Ectodermal cell (in vitro differentiated cells): ENCODE data around the gene KSR1.

Source experiments
- H3K27ac ChIP-seq: 2 replicates; pipeline ENCODE4 v1.7.0; 2013; ENCODE audit warnings: mild to moderate bottlenecking, low read depth, low read length; ENCODE audit not compliant: insufficient read depth, poor library complexity, severe bottlenecking
- H3K27me3 ChIP-seq: 2 replicates; pipeline ENCODE4 v1.7.0; 2013; ENCODE audit warnings: mild to moderate bottlenecking, low read length; ENCODE audit not compliant: insufficient read depth, control insufficient read depth, poor library complexity, severe bottlenecking
- H3K36me3 ChIP-seq: one replicate; pipeline ENCODE4 v1.7.0; 2013; ENCODE audit warnings: low read length; ENCODE audit not compliant: control insufficient read depth, insufficient read depth
- H3K4me1 ChIP-seq: one replicate; pipeline ENCODE4 v1.7.0; 2013; ENCODE audit warnings: low read length; ENCODE audit not compliant: control insufficient read depth, insufficient read depth
- H3K4me3 ChIP-seq: 2 replicates; pipeline ENCODE4 v1.7.0; 2013; ENCODE audit warnings: low read depth, low read length, control low read depth; ENCODE audit not compliant: insufficient read depth
- H3K9me3 ChIP-seq: 2 replicates; pipeline ENCODE4 v1.7.0; 2013; ENCODE audit warnings: mild to moderate bottlenecking, low read length, moderate library complexity; ENCODE audit not compliant: control insufficient read depth
- WGBS, 2 experiments: methylation state at CpG; one replicate each; pipeline ENCODE4 v1.1.7; 2013; ENCODE audit warnings: missing lambda C conversion rate in 2 of 2; 5-methylcytosine and 5-hydroxymethylcytosine counted together

The KSR1 gene

GRCh38 chr17:27450416-27450815 is 5.8 kb upstream of the KSR1 start:
- WGBS, 2 experiments = 87 to 91% methylated on average over 1 of the region's 1 CpG
- Histone ChIP-seq H3K9me3 (no peaks in the 10 kb centered on the region), H3K27me3 (peaks cover 6% of the 10 kb centered on the region), H3K4me1 (no peaks in the 10 kb centered on the region), H3K36me3 (no peaks in the 10 kb centered on the region), H3K27ac (no peak overlapping the region), H3K4me3 (no peak overlapping the region)

- peaks cover 11% of the 10 kb centered on the region for H3K27me3 ChIP-seq
Measured at GRCh38 chr17:27451906-27452305, 4.3 kb upstream of the KSR1 start.

GRCh38 chr17:27452828-27453227 is 3.4 kb upstream of the KSR1 start:
- H3K9me3 ChIP-seq = no peaks in the 10 kb centered on the region
- no peak overlapping the region for H3K27ac ChIP-seq
- 72 to 73% methylated on average over 5 of the region's 5 CpGs for WGBS, 2 experiments
- no peak overlapping the region for H3K4me3 ChIP-seq
- H3K4me1 ChIP-seq = peaks cover 6% of the 10 kb centered on the region
- no peaks in the 10 kb centered on the region for H3K36me3 ChIP-seq
- peaks cover 20% of the 10 kb centered on the region for H3K27me3 ChIP-seq

More at GRCh38 chr17:27451906-27452305, 4.3 kb upstream of the KSR1 start:
- Histone ChIP-seq H3K4me1 (no peaks in the 10 kb centered on the region), H3K36me3 (no peaks in the 10 kb centered on the region), H3K9me3 (no peaks in the 10 kb centered on the region), H3K27ac (no peak overlapping the region), H3K4me3 (no peak overlapping the region)
- WGBS, 2 experiments = 90 to 96% methylated on average over 2 to 3 of the region's 3 CpGs

GRCh38 chr17:27453471-27453870 is 2.8 kb upstream of the KSR1 start:
- 90 to 93% methylated on average over 2 of the region's 2 CpGs for WGBS, 2 experiments
- peaks cover 12% of the 10 kb centered on the region for H3K4me1 ChIP-seq
- H3K9me3 ChIP-seq = no peaks in the 10 kb centered on the region
- H3K27ac ChIP-seq = no peak overlapping the region
- H3K27me3 ChIP-seq = peaks cover 23% of the 10 kb centered on the region
- no peak overlapping the region for H3K4me3 ChIP-seq
- H3K36me3 ChIP-seq = no peaks in the 10 kb centered on the region

GRCh38 chr17:27454089-27454488 is 2.2 kb upstream of the KSR1 start:
- 92 to 95% methylated on average over 4 of the region's 4 CpGs for WGBS, 2 experiments
- Histone ChIP-seq H3K36me3 (no peaks in the 10 kb centered on the region), H3K4me1 (peaks cover 16% of the 10 kb centered on the region), H3K4me3 (no peak overlapping the region), H3K9me3 (no peaks in the 10 kb centered on the region), H3K27ac (no peak overlapping the region), H3K27me3 (peaks cover 23% of the 10 kb centered on the region)

GRCh38 chr17:27455236-27455913 is 873 bp upstream of the KSR1 start:
- Histone ChIP-seq H3K9me3 (no peaks in the 10 kb centered on the region), H3K4me3 (peak overlapping the region; percentile 73), H3K36me3 (no peaks in the 10 kb centered on the region), H3K27ac (peak overlapping the region; percentile 80), H3K27me3 (peaks cover 23% of the 10 kb centered on the region), H3K4me1 (peaks cover 21% of the 10 kb centered on the region)
- 54 to 58% methylated on average over 12 of the region's 12 CpGs for WGBS, 2 experiments

GRCh38 chr17:27456681-27457359 is 572 bp downstream of the KSR1 start:
- peaks cover 21% of the 10 kb centered on the region for H3K4me1 ChIP-seq
- 1% methylated on average over 56 to 57 of the region's 57 CpGs for WGBS, 2 experiments
- peak overlapping the region; percentile 73 for H3K4me3 ChIP-seq
- no peaks in the 10 kb centered on the region for H3K9me3 ChIP-seq
- no peak overlapping the region for H3K27ac ChIP-seq
- H3K27me3 ChIP-seq = peaks cover 23% of the 10 kb centered on the region
- H3K36me3 ChIP-seq = no peaks in the 10 kb centered on the region

- H3K27ac ChIP-seq = no peak overlapping the region
- no peaks in the 10 kb centered on the region for H3K36me3 ChIP-seq
- 3% methylated on average over 8 of the region's 8 CpGs for WGBS, 2 experiments
- no peaks in the 10 kb centered on the region for H3K9me3 ChIP-seq
- peaks cover 23% of the 10 kb centered on the region for H3K27me3 ChIP-seq
- peak overlapping the region; percentile 73 for H3K4me3 ChIP-seq
- peaks cover 21% of the 10 kb centered on the region for H3K4me1 ChIP-seq
Measured at GRCh38 chr17:27457360-27457715, 1.1 kb downstream of the KSR1 start.

- Histone ChIP-seq H3K4me1 (peaks cover 21% of the 10 kb centered on the region), H3K36me3 (no peaks in the 10 kb centered on the region), H3K4me3 (peak overlapping the region; percentile 73), H3K27ac (no peak overlapping the region), H3K9me3 (no peaks in the 10 kb centered on the region), H3K27me3 (peaks cover 23% of the 10 kb centered on the region)
- 5 to 12% methylated on average over 13 to 14 of the region's 14 CpGs for WGBS, 2 experiments
Measured at GRCh38 chr17:27457731-27458523, 1.7 kb downstream of the KSR1 start.

- H3K4me1 ChIP-seq = peaks cover 21% of the 10 kb centered on the region
- H3K27me3 ChIP-seq = peaks cover 23% of the 10 kb centered on the region
- H3K4me3 ChIP-seq = peak overlapping the region; percentile 19
- WGBS, 2 experiments = 19 to 23% methylated on average over 6 of the region's 6 CpGs
- H3K36me3 ChIP-seq = no peaks in the 10 kb centered on the region
- H3K27ac ChIP-seq = no peak overlapping the region
- no peaks in the 10 kb centered on the region for H3K9me3 ChIP-seq
Measured at GRCh38 chr17:27458524-27458908, 2.3 kb downstream of the KSR1 start.
